Left renal pelvis (tissue), 4 donors: ENCODE measurements around the gene PAFAH2. TPM values are rescaled to one million over a fixed set of nuclear protein-coding genes. Genes with fewer than 3 reads are reported as not detected.
"Not testable (repeated sequence)": the region's sequence is repeated elsewhere in the genome, so short reads cannot be mapped to it uniquely, and the experiment has no call there.

Experiments used
- DNase-seq, 4 donors: peaks; one replicate each; pipeline ENCODE4 v3.0.0-alpha.2; 2013; ENCODE audit warnings: low read depth in 4 of 4, low spot score in 3 of 4
- polyA plus RNA-seq, 4 donors: library from polyadenylated mRNA; unstranded; fragments of 120-200 nt; gene quantifications; one replicate each; pipeline ENCODE4 v1.2.1, GENCODE V29; 2013; ENCODE audit not compliant: insufficient read length in 4 of 4

The PAFAH2 gene
- polyA plus RNA-seq, 4 donors, result 5.0 to 20.0 (median 17.2) TPM

GRCh38 chr1:25989440-25990234, 8.2 kb downstream of the PAFAH2 start:
- DNase-seq, result no peak

- DNase-seq, result no peak
These were observed 9.9 kb downstream of the PAFAH2 start for GRCh38 chr1:25987951-25988350.

- DNase-seq, result not testable (repeated sequence)
These were observed 11.1 kb downstream of the PAFAH2 start for GRCh38 chr1:25986773-25987172.

GRCh38 chr1:25985670-25986069, 12.2 kb downstream of the PAFAH2 start:
- no peak for DNase-seq

- DNase-seq, result no peak
These were observed 12.7 kb downstream of the PAFAH2 start for GRCh38 chr1:25985171-25985570.

- DNase-seq, result no peak
These were observed 18.7 kb downstream of the PAFAH2 start for GRCh38 chr1:25979210-25979609.

- no peak for DNase-seq
These were observed 19.5 kb downstream of the PAFAH2 start for GRCh38 chr1:25978403-25978802.

GRCh38 chr1:25977801-25978200, 20.1 kb downstream of the PAFAH2 start:
- DNase-seq, result no peak

GRCh38 chr1:25973610-25974321, 24.1 kb downstream of the PAFAH2 start:
- DNase-seq, result no peak

GRCh38 chr1:25971811-25972180, 26.1 kb downstream of the PAFAH2 start:
- DNase-seq, result no peak

- DNase-seq, result no peak
These were observed 26.6 kb downstream of the PAFAH2 start for GRCh38 chr1:25971066-25971810.

- no peak for DNase-seq
These were observed 30.6 kb downstream of the PAFAH2 start for GRCh38 chr1:25967308-25967707.

GRCh38 chr1:25959611-25960010, 38.3 kb downstream of the PAFAH2 start:
- DNase-seq, result no peak

- DNase-seq, result no peak
These were observed 39.4 kb downstream of the PAFAH2 start for GRCh38 chr1:25958465-25958864.

- no peak for DNase-seq
These were observed 42.3 kb downstream of the PAFAH2 start for GRCh38 chr1:25955553-25955952.

GRCh38 chr1:25954282-25954938, 43.5 kb downstream of the PAFAH2 start:
- DNase-seq, result no peak

- DNase-seq, result peak; percentile 41 to 66 (median 56)
These were observed 44.9 kb downstream of the PAFAH2 start for GRCh38 chr1:25952841-25953401.

- DNase-seq, result no peak
These were observed 49.2 kb downstream of the PAFAH2 start for GRCh38 chr1:25948641-25949040.

GRCh38 chr1:25947027-25947426, 50.8 kb downstream of the PAFAH2 start:
- no peak for DNase-seq

GRCh38 chr1:25945761-25946160, 52.1 kb downstream of the PAFAH2 start:
- no peak for DNase-seq

- no peak for DNase-seq
These were observed 52.9 kb downstream of the PAFAH2 start for GRCh38 chr1:25944986-25945385.
